Activated CD8-positive, alpha-beta T cell treated with anti-CD3 and anti-CD28 coated beads for 36 hours (primary cell): ENCODE measurements around the gene SYT9. TPM values are rescaled to one million over a fixed set of nuclear protein-coding genes. Genes with fewer than 3 reads are reported as not detected.

Experiments used
- ATAC-seq: fragments of 200-7000 bp; cut with Tn5 transposase; one replicate; pipeline ENCODE4 v1.10.0; 2021; ENCODE audit warnings: mild to moderate bottlenecking, moderate library complexity
- CTCF ChIA-PET: fragments of 350-600 bp; sonication (Branson Sonifier 250); formaldehyde crosslinking; loops from one replicate; lab custom pipeline; 2021; ENCODE audit warnings: antibody characterized with exemption; lab: Charles Lee
- POLR2A ChIA-PET: fragments of 350-600 bp; sonication (Branson Sonifier 250); formaldehyde crosslinking; loops from one replicate; lab custom pipeline; 2021; ENCODE audit warnings: antibody characterized with exemption; lab: Charles Lee
- DNase-seq: peaks from one replicate; pipeline ENCODE4 v3.0.0-alpha.2; 2020
- H3K27ac Mint-ChIP-seq: one replicate; pipeline ENCODE4 v1.8.0; 2021; ENCODE audit warnings: mild to moderate bottlenecking, mixed read lengths
- H3K27me3 Mint-ChIP-seq: one replicate; pipeline ENCODE4 v1.8.0; 2021; ENCODE audit warnings: mixed read lengths
- H3K36me3 Mint-ChIP-seq: one replicate; pipeline ENCODE4 v1.8.0; 2021; ENCODE audit warnings: low read depth, mixed read lengths
- H3K4me1 Mint-ChIP-seq: one replicate; pipeline ENCODE4 v1.8.0; 2021; ENCODE audit warnings: low read depth, mixed read lengths
- H3K4me3 Mint-ChIP-seq: one replicate; pipeline ENCODE4 v1.8.0; 2021; ENCODE audit warnings: mild to moderate bottlenecking, moderate library complexity, mixed read lengths
- H3K9me3 Mint-ChIP-seq: one replicate; pipeline ENCODE4 v1.8.0; 2021; ENCODE audit warnings: mixed read lengths
- CTCF ChIP-seq: fragments of 200-600 bp; IDR thresholded peaks from one replicate; pipeline ENCODE4 v1.8.0; 2022; ENCODE audit warnings: antibody characterized with exemption, mild to moderate bottlenecking
- intact Hi-C: fragments of 100-400 bp; cut with micrococcal nuclease; formaldehyde crosslinking; loops from one replicate; pipeline ENCODE4 v1.10.0; 2022
- total RNA-seq, 2 experiments: library from RNA; stranded (reverse); gene quantifications; one replicate each; pipeline ENCODE4 v1.2.3, GENCODE V29; 2021

SYT9 gene
- total RNA-seq, 2 experiments from 2014 or later, result not detected

DNA sequence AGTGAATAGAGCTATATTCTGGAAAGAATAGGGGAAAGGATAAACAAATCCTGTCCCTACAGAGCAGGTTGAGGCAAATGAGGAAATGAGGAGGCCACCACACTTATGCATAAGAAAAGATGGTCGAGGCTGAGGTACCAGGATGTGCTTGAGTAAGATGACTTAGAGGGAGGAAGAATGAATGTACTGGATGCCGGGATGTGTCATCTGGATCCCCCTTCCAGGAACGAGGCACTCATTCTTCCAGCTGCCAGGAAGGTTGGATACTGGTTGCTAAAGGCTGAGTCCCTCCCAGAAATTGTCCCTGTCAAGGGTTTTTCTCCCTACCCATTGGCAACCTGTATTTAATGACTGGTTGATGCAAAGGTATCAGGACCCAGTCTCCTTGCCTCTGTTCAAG is 31.1 kb upstream of the SYT9 start:
- ChIA-PET CTCF (no interaction called here), POLR2A (no interaction called here)
- H3K27ac Mint-ChIP-seq, result no peak overlapping the region
- intact Hi-C loops, result no loop called here
- H3K9me3 Mint-ChIP-seq, result no peaks in the 10 kb centered on the region
- ATAC-seq (no peak), DNase-seq (no peak)
- no peak overlapping the region for H3K4me3 Mint-ChIP-seq
- no peaks in the 10 kb centered on the region for H3K36me3 Mint-ChIP-seq
- H3K4me1 Mint-ChIP-seq, result no peaks in the 10 kb centered on the region
- H3K27me3 Mint-ChIP-seq, result peaks cover 9% of the 10 kb centered on the region
- TF ChIP-seq CTCF, result no peak

GRCh38 chr11:7222619-7223018 is 29.1 kb upstream of the SYT9 start:
- no peaks in the 10 kb centered on the region for H3K9me3 Mint-ChIP-seq
- no peaks in the 10 kb centered on the region for H3K36me3 Mint-ChIP-seq
- CTCF ChIA-PET, result no interaction called here
- no peak for DNase-seq
- POLR2A ChIA-PET, result no interaction called here
- no peak for ATAC-seq
- H3K4me3 Mint-ChIP-seq, result no peak overlapping the region
- H3K27me3 Mint-ChIP-seq, result peaks cover 9% of the 10 kb centered on the region
- no peak for TF ChIP-seq CTCF
- intact Hi-C loops, result no loop called here
- H3K4me1 Mint-ChIP-seq, result no peaks in the 10 kb centered on the region
- H3K27ac Mint-ChIP-seq, result no peak overlapping the region

GRCh38 chr11:7239877-7240276 is 11.8 kb upstream of the SYT9 start:
- DNase-seq (no peak), ATAC-seq (no peak)
- peaks cover 18% of the 10 kb centered on the region for H3K27me3 Mint-ChIP-seq
- no peaks in the 10 kb centered on the region for H3K36me3 Mint-ChIP-seq
- ChIA-PET POLR2A (no interaction called here), CTCF (interaction anchor here (1.0 kb wide), 1 partner anchor 11 kb away, joined by 3 read pairs; no protein-coding TSS in a partner anchor)
- H3K4me3 Mint-ChIP-seq, result no peak overlapping the region
- intact Hi-C loops, result no loop called here
- TF ChIP-seq CTCF, result no peak
- H3K4me1 Mint-ChIP-seq, result no peaks in the 10 kb centered on the region
- no peaks in the 10 kb centered on the region for H3K9me3 Mint-ChIP-seq
- no peak overlapping the region for H3K27ac Mint-ChIP-seq

- DNase-seq (no peak), ATAC-seq (no peak)
- H3K27me3 Mint-ChIP-seq, result peaks cover 28% of the 10 kb centered on the region
- ChIA-PET POLR2A (no interaction called here), CTCF (no interaction called here)
- no peak overlapping the region for H3K27ac Mint-ChIP-seq
- no peaks in the 10 kb centered on the region for H3K36me3 Mint-ChIP-seq
- H3K9me3 Mint-ChIP-seq, result peaks cover 2% of the 10 kb centered on the region
- H3K4me3 Mint-ChIP-seq, result no peak overlapping the region
- H3K4me1 Mint-ChIP-seq, result no peaks in the 10 kb centered on the region
- TF ChIP-seq CTCF, result no peak
- intact Hi-C loops, result no loop called here
Measured at GRCh38 chr11:7245341-7245740, 6.4 kb upstream of the SYT9 start.

DNA sequence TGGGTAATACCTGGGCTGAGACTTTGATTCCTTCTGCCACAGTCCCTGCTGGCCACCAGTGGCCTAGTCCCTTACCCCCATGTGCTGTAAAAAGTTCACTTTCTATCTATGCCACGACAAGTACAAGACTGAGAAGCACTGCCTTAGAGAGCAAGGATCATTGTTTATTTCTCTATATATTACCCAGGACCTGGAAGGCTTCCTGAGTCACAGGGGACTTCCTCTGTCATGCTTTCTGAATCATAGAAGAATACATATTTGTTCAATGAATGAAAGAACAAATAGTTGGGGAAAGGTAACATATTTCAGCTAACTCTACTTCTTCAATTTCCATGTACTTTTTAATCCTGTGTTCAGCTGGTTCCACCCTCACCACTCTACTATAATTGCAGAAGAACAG is 5.5 kb upstream of the SYT9 start:
- Mint-ChIP-seq H3K4me1 (no peaks in the 10 kb centered on the region), H3K4me3 (no peak overlapping the region), H3K27me3 (peaks cover 34% of the 10 kb centered on the region), H3K36me3 (no peaks in the 10 kb centered on the region), H3K9me3 (peaks cover 2% of the 10 kb centered on the region), H3K27ac (no peak overlapping the region)
- DNase-seq, result no peak
- no peak for ATAC-seq
- TF ChIP-seq CTCF, result no peak
- CTCF ChIA-PET, result no interaction called here
- intact Hi-C loops, result no loop called here
- POLR2A ChIA-PET, result no interaction called here
